Fibroblast of skin of right quadriceps (primary cell): Measurements from ENCODE around the gene DIS3L2.
A peak's percentile ranks its signal among the peaks of the same experiment; 100 is the strongest.

Experiments used
- DNase-seq: peaks from one replicate; pipeline ENCODE4 v3.0.0-alpha.2; 2013

DIS3L2 gene

GRCh38 chr2:232238596-232238995 lies 277.1 kb downstream of the DIS3L2 start:
- DNase-seq = no peak

- DNase-seq = no peak
These were observed 278.6 kb downstream of the DIS3L2 start for GRCh38 chr2:232239951-232240681.

- DNase-seq = no peak
These were observed 279.4 kb downstream of the DIS3L2 start for GRCh38 chr2:232240906-232241305.

- no peak for DNase-seq
These were observed 280.8 kb downstream of the DIS3L2 start for GRCh38 chr2:232242316-232242715.

- DNase-seq = no peak
These were observed 283.6 kb downstream of the DIS3L2 start for GRCh38 chr2:232245111-232245510.

GRCh38 chr2:232246245-232246644 lies 284.7 kb downstream of the DIS3L2 start:
- no peak for DNase-seq

GRCh38 chr2:232249096-232249495 lies 287.6 kb downstream of the DIS3L2 start:
- DNase-seq = no peak

GRCh38 chr2:232250246-232251175 lies 289.0 kb downstream of the DIS3L2 start:
- DNase-seq = no peak

GRCh38 chr2:232255033-232255432 lies 293.5 kb downstream of the DIS3L2 start:
- no peak for DNase-seq

- peak; percentile 84 for DNase-seq
These were observed 298.6 kb downstream of the DIS3L2 start for GRCh38 chr2:232260075-232260474.

- DNase-seq = no peak
These were observed 300.3 kb downstream of the DIS3L2 start for GRCh38 chr2:232261776-232262175.

- no peak for DNase-seq
These were observed 301.8 kb downstream of the DIS3L2 start for GRCh38 chr2:232263295-232263694.

- no peak for DNase-seq
These were observed 302.6 kb downstream of the DIS3L2 start for GRCh38 chr2:232264081-232264480.

- no peak for DNase-seq
These were observed 303.8 kb downstream of the DIS3L2 start for GRCh38 chr2:232265329-232265728.

GRCh38 chr2:232268636-232269165 lies 307.2 kb downstream of the DIS3L2 start:
- DNase-seq = no peak

- DNase-seq = no peak
These were observed 308.4 kb downstream of the DIS3L2 start for GRCh38 chr2:232269867-232270266.

- DNase-seq = no peak
These were observed 312.6 kb downstream of the DIS3L2 start for GRCh38 chr2:232273903-232274643.

GRCh38 chr2:232275670-232276069 lies 314.2 kb downstream of the DIS3L2 start:
- DNase-seq = no peak

GRCh38 chr2:232276084-232276732 lies 314.7 kb downstream of the DIS3L2 start:
- no peak for DNase-seq

- DNase-seq = no peak
These were observed 315.3 kb downstream of the DIS3L2 start for GRCh38 chr2:232276733-232277313.

- no peak for DNase-seq
These were observed 317.0 kb downstream of the DIS3L2 start for GRCh38 chr2:232278534-232278933.

GRCh38 chr2:232280341-232280740 lies 318.8 kb downstream of the DIS3L2 start:
- no peak for DNase-seq
